Mammary epithelial cell (primary cell): ENCODE results near the gene NPY1R.

Experiments
- EZH2 ChIP-seq: IDR thresholded peaks from 2 replicates; pipeline ENCODE4 v1.6.1; 2012; ENCODE audit warnings: low read length, inconsistent platforms, borderline replicate concordance
- TF ChIP-seq, protein P1 (sequence below), 2 donors: IDR thresholded peaks in 1 of 2; conservative IDR thresholded peaks in 1 of 2; 2 replicates each; pipeline ENCODE4 v1.5.1; 2011 to 2012; ENCODE audit warnings: inconsistent platforms in 2 of 2, low read length in 2 of 2, mild to moderate bottlenecking in 2 of 2, control low read depth in 1 of 2, low read depth in 1 of 2; ENCODE audit not compliant: insufficient read depth in 1 of 2; ENCODE audit errors: extremely low read depth in 1 of 2

DNA sequence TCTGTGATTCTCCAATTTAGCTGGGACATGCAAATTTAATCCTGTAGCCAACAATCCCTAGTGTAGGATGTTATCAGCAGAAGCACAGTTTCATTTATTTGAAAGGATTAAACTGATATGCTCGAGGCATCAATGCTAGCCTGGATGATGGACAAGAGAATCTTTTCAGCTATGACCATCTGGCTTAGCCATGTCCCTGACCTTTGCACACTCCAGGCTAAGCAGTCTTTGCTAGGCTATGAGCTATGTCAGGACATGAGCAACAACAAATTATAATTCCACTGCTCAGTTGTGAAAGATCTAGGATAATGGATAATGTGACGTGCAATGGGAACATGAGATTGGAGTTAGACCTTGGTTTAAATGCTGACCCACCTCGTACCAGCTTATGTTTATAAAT is 32.0 kb downstream of the NPY1R start:
- TF ChIP-seq, protein P1, sequence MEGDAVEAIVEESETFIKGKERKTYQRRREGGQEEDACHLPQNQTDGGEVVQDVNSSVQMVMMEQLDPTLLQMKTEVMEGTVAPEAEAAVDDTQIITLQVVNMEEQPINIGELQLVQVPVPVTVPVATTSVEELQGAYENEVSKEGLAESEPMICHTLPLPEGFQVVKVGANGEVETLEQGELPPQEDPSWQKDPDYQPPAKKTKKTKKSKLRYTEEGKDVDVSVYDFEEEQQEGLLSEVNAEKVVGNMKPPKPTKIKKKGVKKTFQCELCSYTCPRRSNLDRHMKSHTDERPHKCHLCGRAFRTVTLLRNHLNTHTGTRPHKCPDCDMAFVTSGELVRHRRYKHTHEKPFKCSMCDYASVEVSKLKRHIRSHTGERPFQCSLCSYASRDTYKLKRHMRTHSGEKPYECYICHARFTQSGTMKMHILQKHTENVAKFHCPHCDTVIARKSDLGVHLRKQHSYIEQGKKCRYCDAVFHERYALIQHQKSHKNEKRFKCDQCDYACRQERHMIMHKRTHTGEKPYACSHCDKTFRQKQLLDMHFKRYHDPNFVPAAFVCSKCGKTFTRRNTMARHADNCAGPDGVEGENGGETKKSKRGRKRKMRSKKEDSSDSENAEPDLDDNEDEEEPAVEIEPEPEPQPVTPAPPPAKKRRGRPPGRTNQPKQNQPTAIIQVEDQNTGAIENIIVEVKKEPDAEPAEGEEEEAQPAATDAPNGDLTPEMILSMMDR (conservative IDR thresholded peaks at IDR 0.05 in 1 of 2, IDR thresholded peaks at IDR 0.05 in 1 of 2; ENCODE audit: extremely low read depth in 1 of 2, insufficient read depth in 1 of 2, low read depth in 1 of 2, low read length in 2 of 2), result no peak
- no peak for TF ChIP-seq EZH2
